IMR-90 (cell line): ENCODE data around the gene F13A1. TPM values are rescaled to one million over a fixed set of nuclear protein-coding genes. Genes with fewer than 3 reads are reported as not detected.

ENCODE experiments used
- ATAC-seq: fragments of 200-7000 bp; cut with Tn5 transposase; 2 replicates; pipeline ENCODE4 v1.9.1; 2020; ENCODE audit warnings: low read depth, mild to moderate bottlenecking, moderate library complexity
- BruUV-seq: library from RNA; stranded (reverse); fragments of 400-500 nt; replicated peaks from 2 replicates; lab custom pipeline; 2021; lab: Mats Ljungman, UMichigan
- CTCF ChIA-PET: fragments of 300-600 bp; formaldehyde crosslinking; extraction: SDS; loops from one replicate; lab custom pipeline; 2021; ENCODE audit warnings: antibody characterized with exemption; lab: Yijun Ruan, JAX
- POLR2A ChIA-PET: fragments of 300-600 bp; sonication (Branson Sonifier 250); formaldehyde crosslinking; loops from one replicate; lab custom pipeline; 2022; ENCODE audit warnings: antibody characterized with exemption; ENCODE audit not compliant: unreplicated experiment; lab: Charles Lee
- DNase-seq: peaks from one replicate; pipeline ENCODE4 v3.0.0; 2013
- H2AFZ ChIP-seq: replicated peaks from 2 replicates; pipeline ENCODE3; 2013; ENCODE audit warnings: low read length, mild to moderate bottlenecking; ENCODE audit not compliant: poor library complexity
- H2AK5ac ChIP-seq: 2 replicates; pipeline ENCODE4 v1.6.1; 2013; ENCODE audit warnings: low read depth, low read length, inconsistent platforms
- H2AK9ac ChIP-seq: replicated peaks from 2 replicates; pipeline ENCODE3; 2013; ENCODE audit warnings: mild to moderate bottlenecking, low read depth, low read length, moderate library complexity; ENCODE audit not compliant: poor library complexity
- H2BK120ac ChIP-seq: 2 replicates; pipeline ENCODE4 v1.6.1; 2013; ENCODE audit warnings: low read depth, low read length, inconsistent platforms
- H2BK15ac ChIP-seq: 3 replicates; pipeline ENCODE4 v1.6.1; 2013; ENCODE audit warnings: low read depth, low read length, inconsistent platforms
- H2BK20ac ChIP-seq: 2 replicates; pipeline ENCODE4 v1.6.1; 2013; ENCODE audit warnings: low read depth, mild to moderate bottlenecking, inconsistent platforms, low read length, moderate library complexity
- H2BK5ac ChIP-seq: 2 replicates; pipeline ENCODE4 v1.6.1; 2013; ENCODE audit warnings: mild to moderate bottlenecking, low read depth, low read length, inconsistent platforms; ENCODE audit not compliant: poor library complexity, severe bottlenecking
- H3K14ac ChIP-seq: replicated peaks from 2 replicates; pipeline ENCODE4 v1.6.1; 2013; ENCODE audit warnings: low read depth, low read length, inconsistent platforms
- H3K18ac ChIP-seq: 2 replicates; pipeline ENCODE4 v1.6.1; 2013; ENCODE audit warnings: low read depth, low read length, control low read depth
- H3K23ac ChIP-seq: 2 replicates; pipeline ENCODE4 v1.6.1; 2013; ENCODE audit warnings: low read depth, low read length, inconsistent platforms
- H3K27ac ChIP-seq: 2 replicates; pipeline ENCODE4 v1.5.1; 2013; ENCODE audit warnings: mild to moderate bottlenecking, control low read depth, low read length; ENCODE audit not compliant: insufficient read depth
- H3K27me3 ChIP-seq: 2 replicates; pipeline ENCODE4 v1.6.1; 2013; ENCODE audit warnings: low read length; ENCODE audit not compliant: control insufficient read depth, insufficient read depth
- H3K36me3 ChIP-seq: 2 replicates; pipeline ENCODE4 v1.6.1; 2013; ENCODE audit warnings: low read length, mixed read lengths; ENCODE audit not compliant: control insufficient read depth, insufficient read depth
- H3K4ac ChIP-seq: 2 replicates; pipeline ENCODE4 v1.6.1; 2013; ENCODE audit warnings: low read depth, low read length, inconsistent platforms
- H3K4me1 ChIP-seq: 2 replicates; pipeline ENCODE4 v1.6.1; 2013; ENCODE audit warnings: low read length, mixed read lengths; ENCODE audit not compliant: control insufficient read depth, insufficient read depth
- H3K4me2 ChIP-seq: 2 replicates; pipeline ENCODE4 v1.6.1; 2013; ENCODE audit warnings: low read depth, mild to moderate bottlenecking, control low read depth, low read length, moderate library complexity
- H3K4me3 ChIP-seq: 2 replicates; pipeline ENCODE4 v1.5.1; 2013; ENCODE audit warnings: low read depth, mild to moderate bottlenecking, control low read depth, low read length, moderate library complexity; ENCODE audit not compliant: insufficient read depth
- H3K56ac ChIP-seq: 2 replicates; pipeline ENCODE4 v1.6.1; 2013; ENCODE audit warnings: low read length, inconsistent platforms; ENCODE audit not compliant: insufficient read depth; ENCODE audit errors: extremely low read depth
- H3K79me1 ChIP-seq, 2 experiments: 2 replicates each; pipeline ENCODE4 v1.6.1; 2013; ENCODE audit warnings: low read length in 2 of 2, inconsistent platforms in 1 of 2, low read depth in 1 of 2
- H3K9ac ChIP-seq: 2 replicates; pipeline ENCODE4 v1.6.1; 2013; ENCODE audit warnings: low read depth, low read length, control low read depth
- H3K9me1 ChIP-seq: 2 replicates; pipeline ENCODE4 v1.6.1; 2013; ENCODE audit warnings: low read length, inconsistent platforms; ENCODE audit not compliant: insufficient read depth
- H3K9me3 ChIP-seq: 2 replicates; pipeline ENCODE4 v1.6.1; 2013; ENCODE audit warnings: low read length; ENCODE audit not compliant: control insufficient read depth, insufficient read depth
- H4K20me1 ChIP-seq: 2 replicates; pipeline ENCODE4 v1.6.1; 2013; ENCODE audit warnings: low read length, inconsistent platforms; ENCODE audit not compliant: insufficient read depth
- H4K5ac ChIP-seq: 2 replicates; pipeline ENCODE4 v1.6.1; 2013; ENCODE audit warnings: mild to moderate bottlenecking, low read depth, low read length, control low read depth
- H4K8ac ChIP-seq, 2 experiments: 2 replicates each; pipeline ENCODE4 v1.6.1; 2013; ENCODE audit warnings: low read depth in 2 of 2, low read length in 2 of 2, control low read depth in 1 of 2, inconsistent platforms in 1 of 2
- H4K91ac ChIP-seq: 2 replicates; pipeline ENCODE4 v1.6.1; 2013; ENCODE audit warnings: low read depth, low read length, inconsistent platforms; ENCODE audit not compliant: insufficient read depth
- CEBPB ChIP-seq: IDR thresholded peaks from 2 replicates; pipeline ENCODE4 v1.6.1; 2012; ENCODE audit warnings: low read depth, low read length, improper control_type of control experiment
- MAFK ChIP-seq: IDR thresholded peaks from 2 replicates; pipeline ENCODE4 v1.6.1; 2012; ENCODE audit warnings: low read depth, low read length, improper control_type of control experiment
- MAZ ChIP-seq: IDR thresholded peaks from 2 replicates; pipeline ENCODE4 v1.6.1; 2012; ENCODE audit warnings: low read depth, mild to moderate bottlenecking, low read length, improper control_type of control experiment, moderate library complexity, borderline replicate concordance
- MXI1 ChIP-seq: IDR thresholded peaks from 2 replicates; pipeline ENCODE4 v1.6.1; 2012; ENCODE audit warnings: low read depth, mild to moderate bottlenecking, low read length, moderate library complexity, borderline replicate concordance
- RAD21 ChIP-seq: IDR thresholded peaks from 2 replicates; pipeline ENCODE4 v1.6.1; 2012; ENCODE audit warnings: low read length, improper control_type of control experiment
- RFX5 ChIP-seq: IDR thresholded peaks from 2 replicates; pipeline ENCODE4 v1.8.0; 2012; ENCODE audit warnings: low read depth, mild to moderate bottlenecking, low read length, moderate library complexity
- SMC3 ChIP-seq: fragments of 150-350 bp; IDR thresholded peaks from 2 replicates; pipeline ENCODE4 v1.6.1; 2016; ENCODE audit warnings: low read depth, mild to moderate bottlenecking, antibody characterized with exemption, low read length, moderate library complexity
- USF2 ChIP-seq: fragments of 150-350 bp; IDR thresholded peaks from 2 replicates; pipeline ENCODE4 v1.6.1; 2017; ENCODE audit warnings: mild to moderate bottlenecking, antibody characterized with exemption, low read length, low read depth
- WGBS, 2 experiments: methylation state at CpG; one replicate each; pipeline versions ENCODE4 v1.1.5 to v1.1.7; 2013; ENCODE audit warnings: missing lambda C conversion rate in 2 of 2; ENCODE audit not compliant: insufficient read length in 1 of 2; ENCODE audit errors: extremely low coverage in 2 of 2; 5-methylcytosine and 5-hydroxymethylcytosine counted together
- dilution Hi-C: fragments of 300-500 bp; cut with HindIII; formaldehyde crosslinking; loops from one replicate; pipeline ENCODE4 v1.14.3; 2018; ENCODE audit warnings: low sequenced_read_pairs; ENCODE audit not compliant: unreplicated experiment
- in situ Hi-C: fragments of 300-500 bp; cut with MboI; formaldehyde crosslinking; loops from 3 replicates; pipeline ENCODE4 v1.14.3; 2019; ENCODE audit warnings: low sequenced_read_pairs, inconsistent platforms, mixed read lengths
- intact Hi-C: fragments of 100-400 bp; cut with micrococcal nuclease; formaldehyde crosslinking; loops from 2 replicates; pipeline ENCODE4 v1.10.0; 2022
- polyA plus RNA-seq, 3 experiments: library from polyadenylated mRNA; depleted of rRNA; stranded (reverse); fragments of >200 nt; gene quantifications; 2 replicates each; pipeline ENCODE4 v1.2.3, GENCODE V29; 2012; ENCODE audit warnings: low replicate concordance in 1 of 3
- total RNA-seq: library from RNA; depleted of rRNA; stranded (reverse); fragments of >200 nt; gene quantifications from 2 replicates; pipeline ENCODE4 v1.2.3, GENCODE V29; 2012

Gene F13A1
- total and polyA plus RNA-seq, 2 of the 4 experiments (the other 2 are of a cell fraction), result not detected

GRCh38 chr6:6346427-6347023 lies 26.1 kb upstream of the F13A1 start:
- H3K9me3 ChIP-seq, result peaks cover 8% of the 10 kb centered on the region
- no peak overlapping the region for H3K14ac ChIP-seq
- no peaks in the 10 kb centered on the region for H3K36me3 ChIP-seq
- H2AK9ac ChIP-seq, result no peak overlapping the region
- in situ Hi-C loops (no loop called here), intact Hi-C loops (no loop called here), dilution Hi-C loops (no loop called here)
- H4K8ac ChIP-seq, result no peak overlapping the region
- H2AK5ac ChIP-seq, result no peak overlapping the region
- TF ChIP-seq MXI1, result no peak
- no peak for TF ChIP-seq MAFK
- TF ChIP-seq MAZ, result no peak
- no peak for TF ChIP-seq CEBPB
- TF ChIP-seq RAD21, result no peak
- TF ChIP-seq SMC3, result no peak
- no peak for TF ChIP-seq RFX5
- TF ChIP-seq USF2, result no peak
- H2BK15ac ChIP-seq, result no peak overlapping the region
- no peak for ATAC-seq
- ChIA-PET POLR2A (no interaction called here), CTCF (no interaction called here)
- no peak overlapping the region for H3K56ac ChIP-seq
- BruUV-seq, result no TSS peak
- H3K4me2 ChIP-seq, result no peak overlapping the region
- no peak overlapping the region for H4K5ac ChIP-seq
- no CpG with 5 or more reads among the region's 3 CpGs for WGBS, 2 experiments
- H3K9me1 ChIP-seq, result no peaks in the 10 kb centered on the region
- H3K23ac ChIP-seq, result no peak overlapping the region
- no peaks in the 10 kb centered on the region for H3K27me3 ChIP-seq
- no peak overlapping the region for H2BK5ac ChIP-seq
- no peak overlapping the region for H3K9ac ChIP-seq
- H3K4me3 ChIP-seq, result no peak overlapping the region
- H3K18ac ChIP-seq, result no peak overlapping the region
- H2BK120ac ChIP-seq, result no peak overlapping the region
- H3K4me1 ChIP-seq, result no peaks in the 10 kb centered on the region
- H3K4ac ChIP-seq, result no peak overlapping the region
- H4K91ac ChIP-seq, result no peak overlapping the region
- no peak overlapping the region for H2BK20ac ChIP-seq
- no peak overlapping the region for H2AFZ ChIP-seq
- DNase-seq, result no peak
- H3K79me1 ChIP-seq, result no peaks in the 10 kb centered on the region
- H4K20me1 ChIP-seq, result no peaks in the 10 kb centered on the region
- H3K27ac ChIP-seq, result no peak overlapping the region
